ENCODE data around the gene THSD7A.

- TF ChIP-seq POLR2A (IDR thresholded peaks at IDR 0.05; ENCODE audit: low read depth, low read length) (no peak), POLR2AphosphoS5 (IDR thresholded peaks at IDR 0.05; ENCODE audit: low read depth, low read length) (no peak), TAF1 (IDR thresholded peaks at IDR 0.05; ENCODE audit: low read depth, low read length) (no peak), POU2F2 (IDR thresholded peaks at IDR 0.05; ENCODE audit: low read depth, low read length) (no peak), SPI1 (IDR thresholded peaks at IDR 0.05; ENCODE audit: low read depth, low read length) (no peak)
Observed at GRCh38 chr7:11648980-11649379, 183.0 kb downstream of the THSD7A start.

Data from GM12891 (cell line).